LNCAP (cell line): ENCODE data around the gene GCK.

ENCODE experiments used
- CTCF ChIP-seq: fragments of 450-650 bp; IDR thresholded peaks from 2 replicates; pipeline ENCODE4 v1.5.1; 2017; ENCODE audit warnings: mild to moderate bottlenecking

GCK gene

GRCh38 chr7:44188480-44189225, 586 bp downstream of the GCK start:
- TF ChIP-seq CTCF, result no peak

GRCh38 chr7:44187636-44188416, 1.4 kb downstream of the GCK start:
- TF ChIP-seq CTCF, result no peak

GRCh38 chr7:44186736-44187135, 2.5 kb downstream of the GCK start:
- TF ChIP-seq CTCF, result no peak

GRCh38 chr7:44185729-44186128, 3.5 kb downstream of the GCK start:
- TF ChIP-seq CTCF, result no peak

- no peak for TF ChIP-seq CTCF
These were observed 4.3 kb downstream of the GCK start for GRCh38 chr7:44184873-44185446.

GRCh38 chr7:44184206-44184872, 4.9 kb downstream of the GCK start:
- no peak for TF ChIP-seq CTCF

- TF ChIP-seq CTCF, result no peak
These were observed 5.9 kb downstream of the GCK start for GRCh38 chr7:44183386-44183785.
